NCI-H460 (cell line): Measurements from ENCODE around the gene LPCAT3. TPM values are rescaled to one million over a fixed set of nuclear protein-coding genes. Genes with fewer than 3 reads are reported as not detected.
A peak's percentile ranks its signal among the peaks of the same experiment; 100 is the strongest.

Experiments
- DNase-seq: peaks from one replicate; pipeline ENCODE4 v3.0.0-alpha.2; 2016; ENCODE audit warnings: low read depth; ENCODE audit errors: extremely low read depth
- total RNA-seq: library from RNA; depleted of rRNA; stranded (reverse); fragments of >200 nt; shearing (Covaris generic); gene quantifications from 2 replicates; pipeline ENCODE4 v1.2.3, GENCODE V29; 2014

Gene LPCAT3
- total RNA-seq, 1 experiment from 2014 or later, result 9.3 TPM

DNA sequence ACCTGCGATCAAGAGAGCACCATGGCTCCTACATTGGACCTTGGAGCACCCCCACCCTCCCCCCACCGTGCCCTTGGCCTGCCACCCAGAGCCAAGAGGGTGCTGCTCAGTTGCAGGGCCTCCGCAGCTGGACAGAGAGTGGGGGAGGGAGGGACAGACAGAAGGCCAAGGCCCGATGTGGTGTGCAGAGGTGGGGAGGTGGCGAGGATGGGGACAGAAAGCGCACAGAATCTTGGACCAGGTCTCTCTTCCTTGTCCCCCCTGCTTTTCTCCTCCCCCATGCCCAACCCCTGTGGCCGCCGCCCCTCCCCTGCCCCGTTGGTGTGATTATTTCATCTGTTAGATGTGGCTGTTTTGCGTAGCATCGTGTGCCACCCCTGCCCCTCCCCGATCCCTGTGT lies 76.5 kb downstream of the LPCAT3 start:
- no peak for DNase-seq

DNA sequence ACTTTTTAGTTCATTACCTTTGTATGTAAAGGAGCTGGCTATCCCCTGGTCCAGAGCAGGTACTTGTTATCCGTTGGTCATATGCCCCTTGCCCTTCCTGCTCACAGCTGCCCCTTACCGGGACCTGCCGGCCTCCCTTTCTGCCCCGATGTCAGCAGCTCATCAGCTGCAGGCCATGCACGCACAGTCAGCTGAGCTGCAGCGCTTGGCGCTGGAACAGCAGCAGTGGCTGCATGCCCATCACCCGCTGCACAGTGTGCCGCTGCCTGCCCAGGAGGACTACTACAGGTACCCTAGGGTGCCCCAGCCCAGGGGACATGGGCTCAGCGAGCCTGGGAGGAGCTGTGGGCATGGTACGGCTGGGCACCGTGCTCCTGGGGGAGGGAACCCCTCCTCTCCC lies 77.0 kb downstream of the LPCAT3 start:
- no peak for DNase-seq

DNA sequence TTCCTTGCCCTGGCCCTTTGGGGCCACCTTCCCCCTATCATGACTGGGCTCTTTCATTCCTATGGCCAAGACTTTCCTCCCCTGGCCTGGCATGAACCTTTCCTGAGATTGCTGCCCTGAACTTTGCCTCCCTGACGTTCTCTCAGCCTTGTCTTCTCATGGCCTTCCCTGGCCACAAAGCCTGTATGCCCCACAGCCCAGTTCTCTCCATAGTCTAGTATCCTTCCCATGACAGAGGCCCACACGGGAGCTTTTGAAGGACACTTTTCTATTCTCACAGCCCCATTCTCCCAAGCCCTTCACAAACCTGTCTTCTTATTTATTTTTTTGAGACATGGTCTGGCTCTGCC lies 79.1 kb downstream of the LPCAT3 start:
- DNase-seq, result no peak

DNA sequence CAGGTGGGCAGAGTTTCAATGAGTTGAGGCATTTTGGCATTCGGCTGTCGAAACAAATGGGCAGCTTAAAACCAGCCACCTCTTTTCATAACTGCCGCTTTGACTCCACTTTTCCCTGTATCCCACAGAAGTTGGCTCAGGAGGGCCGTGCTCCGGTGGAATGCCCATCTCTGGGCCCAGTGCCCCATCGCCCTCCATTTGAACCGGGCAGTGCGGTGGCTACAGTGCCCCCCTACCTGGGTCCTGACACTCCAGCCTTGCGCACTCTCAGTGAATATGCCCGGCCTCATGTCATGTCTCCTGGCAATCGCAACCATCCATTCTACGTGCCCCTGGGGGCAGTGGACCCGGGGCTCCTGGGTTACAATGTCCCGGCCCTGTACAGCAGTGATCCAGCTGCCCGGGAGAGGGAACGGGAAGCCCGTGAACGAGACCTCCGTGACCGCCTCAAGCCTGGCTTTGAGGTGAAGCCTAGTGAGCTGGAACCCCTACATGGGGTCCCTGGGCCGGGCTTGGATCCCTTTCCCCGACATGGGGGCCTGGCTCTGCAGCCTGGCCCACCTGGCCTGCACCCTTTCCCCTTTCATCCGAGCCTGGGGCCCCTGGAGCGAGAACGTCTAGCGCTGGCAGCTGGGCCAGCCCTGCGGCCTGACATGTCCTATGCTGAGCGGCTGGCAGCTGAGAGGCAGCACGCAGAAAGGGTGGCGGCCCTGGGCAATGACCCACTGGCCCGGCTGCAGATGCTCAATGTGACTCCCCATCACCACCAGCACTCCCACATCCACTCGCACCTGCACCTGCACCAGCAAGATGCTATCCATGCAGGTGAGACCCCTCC lies 79.7 kb downstream of the LPCAT3 start:
- no peak for DNase-seq

- peak; percentile 90 for DNase-seq
Observed at GRCh38 chr12:6937481-6938352, 80.6 kb downstream of the LPCAT3 start.

- DNase-seq, result no peak
Observed at GRCh38 chr12:6936636-6937480, 81.4 kb downstream of the LPCAT3 start.

- DNase-seq, result no peak
Observed at GRCh38 chr12:6936194-6936635, 82.1 kb downstream of the LPCAT3 start.

- no peak for DNase-seq
Observed at GRCh38 chr12:6935371-6936193, 82.7 kb downstream of the LPCAT3 start.

DNA sequence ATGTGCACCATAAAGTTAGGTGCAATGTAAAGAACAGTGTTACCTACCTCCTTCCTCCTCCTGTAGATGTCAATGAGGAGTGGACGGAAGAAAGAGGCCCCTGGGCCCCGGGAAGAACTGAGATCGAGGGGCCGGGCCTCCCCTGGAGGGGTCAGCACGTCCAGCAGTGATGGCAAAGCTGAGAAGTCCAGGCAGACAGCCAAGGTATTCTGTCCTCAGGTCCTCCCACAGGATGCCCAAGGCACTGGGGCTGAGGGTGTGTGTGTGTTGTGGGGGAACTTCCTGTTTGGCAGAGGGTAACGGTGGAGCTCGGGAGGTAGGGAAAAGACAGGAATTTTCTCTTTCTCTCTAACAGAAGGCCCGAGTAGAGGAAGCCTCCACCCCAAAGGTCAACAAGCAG lies 84.2 kb downstream of the LPCAT3 start:
- DNase-seq, result no peak

DNA sequence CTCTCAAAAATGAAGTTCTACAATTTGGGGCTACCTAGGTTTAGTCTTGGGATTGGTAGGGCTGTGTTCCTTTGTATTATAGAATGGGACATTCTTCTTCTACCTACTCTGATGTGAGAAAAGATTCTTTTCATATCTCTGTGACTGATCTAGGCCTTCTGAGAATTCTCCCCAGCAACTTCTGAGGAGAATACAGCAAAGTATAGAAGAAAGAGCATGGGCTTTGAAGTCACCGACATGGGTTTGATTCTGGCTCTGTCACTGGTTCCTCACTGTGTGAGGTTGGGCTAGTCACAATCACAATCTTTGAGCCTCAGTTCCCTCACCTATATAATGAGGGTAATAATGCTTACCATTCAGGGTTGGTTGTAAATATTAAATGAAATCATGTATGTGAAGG lies 85.5 kb downstream of the LPCAT3 start:
- DNase-seq, result no peak

GRCh38 chr12:6929466-6930452 lies 88.5 kb downstream of the LPCAT3 start:
- DNase-seq, result no peak

DNA sequence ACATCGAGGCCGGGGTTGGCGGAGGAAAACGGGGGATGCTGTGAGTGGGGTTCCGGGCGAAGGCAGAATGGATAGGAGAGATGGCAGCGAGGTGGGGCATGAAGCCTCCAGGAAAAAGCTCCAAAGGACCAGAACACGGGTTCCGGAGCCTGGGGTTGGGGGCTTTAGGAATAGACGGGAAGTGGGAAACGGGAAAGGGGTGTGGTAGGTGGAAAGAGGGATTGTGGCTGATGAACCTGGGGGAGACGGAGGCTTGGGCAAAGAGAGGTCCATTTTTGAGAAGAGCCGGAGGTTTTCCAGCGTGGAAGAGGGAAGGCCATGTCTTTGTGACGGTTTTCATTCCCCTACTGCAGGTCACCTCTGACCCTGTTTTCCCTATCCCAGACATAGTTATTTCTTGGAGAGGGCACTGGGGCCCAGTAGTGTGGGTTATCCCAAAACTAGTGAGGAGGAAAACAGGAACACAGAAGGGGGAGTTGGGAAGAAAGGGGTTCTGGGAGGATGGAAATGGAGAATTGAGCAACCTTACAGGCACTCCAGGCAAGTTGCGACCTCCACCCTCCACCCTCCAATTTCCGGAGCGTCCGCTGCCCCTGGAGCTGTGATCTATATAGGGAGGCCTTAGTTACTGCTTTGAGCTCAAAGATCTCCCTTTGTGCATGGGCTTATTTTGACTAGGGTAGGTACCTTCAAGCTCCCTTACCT lies 89.4 kb downstream of the LPCAT3 start:
- DNase-seq, result no peak

GRCh38 chr12:6928022-6928702 lies 90.1 kb downstream of the LPCAT3 start:
- DNase-seq, result no peak

DNA sequence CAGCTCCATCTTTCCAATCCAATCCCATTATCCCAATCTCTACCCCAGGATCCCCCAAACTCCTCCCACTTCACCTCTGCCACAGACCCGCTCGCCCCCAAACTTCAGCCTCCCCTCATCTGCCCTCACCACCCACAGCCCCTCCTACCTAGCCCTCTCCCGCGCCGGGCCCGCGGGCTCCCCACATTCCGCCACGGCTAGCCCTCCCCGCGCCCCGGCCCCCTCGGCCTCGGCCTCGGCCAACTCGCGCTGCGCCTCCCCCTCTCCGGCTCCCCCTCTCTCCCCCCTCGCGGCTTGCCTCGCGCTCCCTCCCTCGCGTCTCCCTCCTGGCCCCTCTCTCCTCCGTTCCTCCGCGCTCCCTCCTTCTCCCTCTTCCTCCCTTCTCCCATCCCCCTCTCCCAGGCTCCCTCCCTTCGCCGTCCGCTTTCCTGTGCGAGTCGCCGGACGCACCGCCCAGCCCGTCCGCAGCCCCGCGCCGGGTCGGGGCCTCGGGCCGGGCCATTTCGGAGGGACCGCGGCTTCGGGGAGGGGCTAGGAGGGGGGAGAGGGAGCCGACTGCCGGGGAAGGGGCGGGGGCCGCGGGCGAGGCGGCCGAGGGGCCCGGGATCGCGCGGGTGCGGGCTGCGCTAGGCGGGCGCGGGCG lies 90.8 kb downstream of the LPCAT3 start, which contains the start of gene ATN1:
ATN1 (plus strand) TSS at position 581 of the 643 bp plus-strand sequence. CDS start 6,043 bp downstream, outside the sequence.
- DNase-seq, result peak; percentile 43
